GM19043 (cell line): ENCODE measurements around the gene ASB16.

Source experiments
- ATAC-seq: cut with Tn5 transposase; IDR thresholded peaks from one replicate; pipeline ENCODE4 v1.9.1; 2021; ENCODE audit warnings: low read depth; ENCODE audit not compliant: unreplicated experiment

The ASB16 gene

DNA sequence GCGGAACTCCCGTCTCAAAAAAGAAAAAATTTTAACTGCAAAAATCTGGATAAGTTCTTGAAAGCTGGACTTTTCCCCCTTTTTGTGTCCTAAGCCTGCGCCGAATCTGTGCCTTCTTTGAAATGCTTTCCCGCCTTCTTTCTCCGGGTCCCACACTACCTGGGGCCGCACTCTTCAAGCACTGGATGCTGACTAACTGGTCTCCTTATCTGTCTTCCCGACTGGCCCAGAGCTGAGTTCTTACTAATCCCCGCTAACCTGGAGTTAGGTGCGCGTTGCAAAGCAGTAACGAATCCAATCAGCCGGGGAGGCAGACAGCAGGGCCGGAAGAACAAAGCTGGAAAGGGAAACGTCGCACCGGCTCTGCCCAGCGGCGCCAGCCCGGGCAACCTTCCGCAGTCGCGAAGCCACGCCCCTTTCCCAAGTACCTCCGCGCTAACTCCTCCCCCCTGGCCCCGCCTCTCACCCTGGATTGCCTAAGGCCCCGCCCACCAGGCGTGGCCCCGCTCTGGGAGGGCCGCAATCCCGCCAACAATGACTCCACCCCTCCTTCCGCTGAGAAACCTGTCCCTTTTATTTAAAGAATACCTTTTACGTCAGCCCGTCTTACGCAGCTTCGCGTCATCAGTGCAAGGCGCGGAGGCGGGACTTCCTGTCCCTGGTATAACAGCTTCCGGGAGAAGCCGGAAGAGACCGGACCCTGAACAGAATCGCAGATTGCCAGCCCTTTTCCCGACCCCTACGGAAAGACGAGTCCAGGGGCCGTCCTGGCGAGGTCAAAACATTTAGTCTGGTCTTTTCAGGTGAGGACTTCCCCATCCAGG, 16.0 kb downstream of the ASB16 start, which contains the start of gene TMUB2:
TSS of gene TMUB2 (plus strand) at position 666 of the 824 bp plus-strand sequence. CDS start 737 bp downstream, outside the sequence.
- peak; percentile 80 for ATAC-seq

DNA sequence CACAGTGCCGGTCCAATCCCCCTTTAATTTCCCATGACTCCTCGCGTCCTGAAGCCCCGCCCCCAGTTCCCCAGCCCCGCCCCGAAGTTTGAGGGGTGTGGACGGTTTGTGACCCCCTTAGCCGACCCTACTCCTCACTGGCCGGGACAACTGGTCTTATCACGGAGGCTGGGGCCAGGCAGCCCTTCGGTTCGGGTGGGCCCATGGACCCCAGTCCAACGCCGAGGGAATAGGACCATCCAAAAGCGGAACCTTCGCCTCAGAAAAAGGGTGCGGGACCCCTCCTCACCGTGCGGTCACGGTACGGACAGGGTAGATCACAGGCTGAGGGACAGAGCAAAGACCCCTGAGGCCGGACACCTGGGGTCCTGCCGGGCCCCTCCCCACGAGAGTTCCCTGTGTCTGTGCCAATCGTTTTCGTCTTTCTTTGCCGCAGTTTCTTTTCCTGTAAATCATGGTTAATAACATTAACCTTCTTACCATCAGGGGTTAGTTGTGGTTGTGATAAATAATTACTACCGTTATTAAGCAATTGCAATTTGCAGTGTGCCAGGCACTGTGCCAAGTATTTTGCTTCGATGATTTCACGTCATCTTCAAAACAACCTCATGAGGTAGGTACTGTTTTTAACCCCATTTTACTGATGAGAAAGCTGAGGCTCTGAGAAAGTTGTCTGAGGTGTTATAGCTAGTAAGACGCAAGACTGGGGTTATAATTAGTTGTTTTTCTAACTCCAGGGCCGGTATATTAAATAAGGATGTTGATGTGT, 16.8 kb downstream of the ASB16 start:
- peak; percentile 29 for ATAC-seq

DNA sequence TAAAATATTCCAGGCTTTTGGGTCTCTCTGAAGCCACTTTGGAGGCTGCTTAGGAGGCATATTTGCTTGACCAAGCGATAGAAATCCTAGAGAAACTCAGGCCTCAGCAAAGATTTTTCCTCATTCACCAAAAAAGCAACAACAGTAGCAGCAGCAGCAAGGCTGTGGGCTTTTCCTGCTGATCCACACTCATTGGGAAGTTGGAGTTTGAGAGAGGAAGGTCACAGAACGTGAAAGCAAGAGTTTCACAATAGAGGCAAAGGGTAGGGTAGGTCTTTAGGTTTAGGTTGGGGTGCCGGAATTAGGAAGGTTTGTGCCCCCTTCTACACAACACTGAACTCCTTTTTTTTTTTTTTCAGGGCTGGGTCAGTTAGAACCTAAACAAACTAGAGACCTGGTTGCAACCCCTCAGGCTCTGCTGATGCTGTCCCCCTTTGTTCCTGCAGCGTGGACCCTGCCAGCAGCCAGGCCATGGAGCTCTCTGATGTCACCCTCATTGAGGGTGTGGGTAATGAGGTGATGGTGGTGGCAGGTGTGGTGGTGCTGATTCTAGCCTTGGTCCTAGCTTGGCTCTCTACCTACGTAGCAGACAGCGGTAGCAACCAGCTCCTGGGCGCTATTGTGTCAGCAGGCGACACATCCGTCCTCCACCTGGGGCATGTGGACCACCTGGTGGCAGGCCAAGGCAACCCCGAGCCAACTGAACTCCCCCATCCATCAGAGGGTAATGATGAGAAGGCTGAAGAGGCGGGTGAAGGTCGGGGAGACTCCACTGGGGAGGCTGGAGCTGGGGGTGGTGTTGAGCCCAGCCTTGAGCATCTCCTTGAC, 18.3 kb downstream of the ASB16 start:
- ATAC-seq = no peak

DNA sequence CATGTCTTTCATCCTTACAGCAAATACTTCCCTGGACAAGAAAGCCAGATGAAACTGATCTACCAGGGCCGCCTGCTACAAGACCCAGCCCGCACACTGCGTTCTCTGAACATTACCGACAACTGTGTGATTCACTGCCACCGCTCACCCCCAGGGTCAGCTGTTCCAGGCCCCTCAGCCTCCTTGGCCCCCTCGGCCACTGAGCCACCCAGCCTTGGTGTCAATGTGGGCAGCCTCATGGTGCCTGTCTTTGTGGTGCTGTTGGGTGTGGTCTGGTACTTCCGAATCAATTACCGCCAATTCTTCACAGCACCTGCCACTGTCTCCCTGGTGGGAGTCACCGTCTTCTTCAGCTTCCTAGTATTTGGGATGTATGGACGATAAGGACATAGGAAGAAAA, 20.0 kb downstream of the ASB16 start:
- no peak for ATAC-seq

DNA sequence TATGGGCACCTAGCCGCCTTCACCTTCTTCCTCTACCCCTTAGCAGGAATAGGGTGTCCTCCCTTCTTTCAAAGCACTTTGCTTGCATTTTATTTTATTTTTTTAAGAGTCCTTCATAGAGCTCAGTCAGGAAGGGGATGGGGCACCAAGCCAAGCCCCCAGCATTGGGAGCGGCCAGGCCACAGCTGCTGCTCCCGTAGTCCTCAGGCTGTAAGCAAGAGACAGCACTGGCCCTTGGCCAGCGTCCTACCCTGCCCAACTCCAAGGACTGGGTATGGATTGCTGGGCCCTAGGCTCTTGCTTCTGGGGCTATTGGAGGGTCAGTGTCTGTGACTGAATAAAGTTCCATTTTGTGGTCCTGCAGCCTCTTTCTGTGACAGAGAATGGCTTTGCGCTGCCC, 20.9 kb downstream of the ASB16 start:
- no peak for ATAC-seq

DNA sequence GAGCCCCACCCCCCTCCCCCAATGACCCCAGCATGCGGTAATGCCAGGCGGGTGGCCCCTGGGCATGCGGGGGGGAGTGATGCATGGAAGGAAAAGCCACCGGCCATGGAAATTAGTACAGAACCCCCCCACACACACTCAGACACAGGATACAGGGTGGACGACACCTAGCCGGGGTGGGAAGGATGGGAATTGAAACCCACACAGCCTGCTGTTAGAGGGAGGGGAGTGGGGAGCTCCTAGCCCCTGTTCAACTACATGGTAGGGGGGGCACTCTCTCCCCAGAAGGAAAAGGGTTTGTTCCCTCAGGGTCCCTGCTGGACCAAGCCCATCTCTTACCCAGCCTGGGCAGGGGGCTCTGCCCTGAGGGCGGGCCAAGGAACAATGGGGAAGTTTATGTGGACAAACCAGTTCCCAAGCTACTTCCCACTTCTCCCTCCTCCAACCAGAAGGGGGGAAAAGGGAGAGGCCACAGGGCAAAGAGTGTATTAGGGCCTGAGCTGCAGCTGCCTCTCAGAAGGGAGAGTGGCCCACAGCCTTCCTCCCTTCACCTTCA, 21.5 kb downstream of the ASB16 start:
- no peak for ATAC-seq

DNA sequence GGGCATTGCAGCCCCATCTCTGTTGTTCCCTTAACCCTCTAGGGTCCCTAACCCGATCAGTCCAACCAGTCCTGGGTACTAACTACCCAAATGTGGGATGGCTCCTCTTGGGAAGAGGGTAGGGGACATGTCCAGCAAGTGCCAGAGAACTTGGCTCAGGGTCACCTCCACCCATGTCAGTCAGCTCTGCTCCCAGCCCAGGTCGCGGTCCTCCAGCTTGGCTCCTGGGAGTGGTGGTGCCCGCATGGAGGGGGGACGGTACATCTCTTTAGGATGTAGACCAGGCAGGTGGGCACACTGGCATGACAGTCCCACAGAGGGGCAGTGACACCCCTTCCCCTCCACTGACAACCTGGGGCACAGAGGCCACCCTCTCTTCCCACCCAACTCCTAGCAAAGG, 22.2 kb downstream of the ASB16 start:
- no peak for ATAC-seq

DNA sequence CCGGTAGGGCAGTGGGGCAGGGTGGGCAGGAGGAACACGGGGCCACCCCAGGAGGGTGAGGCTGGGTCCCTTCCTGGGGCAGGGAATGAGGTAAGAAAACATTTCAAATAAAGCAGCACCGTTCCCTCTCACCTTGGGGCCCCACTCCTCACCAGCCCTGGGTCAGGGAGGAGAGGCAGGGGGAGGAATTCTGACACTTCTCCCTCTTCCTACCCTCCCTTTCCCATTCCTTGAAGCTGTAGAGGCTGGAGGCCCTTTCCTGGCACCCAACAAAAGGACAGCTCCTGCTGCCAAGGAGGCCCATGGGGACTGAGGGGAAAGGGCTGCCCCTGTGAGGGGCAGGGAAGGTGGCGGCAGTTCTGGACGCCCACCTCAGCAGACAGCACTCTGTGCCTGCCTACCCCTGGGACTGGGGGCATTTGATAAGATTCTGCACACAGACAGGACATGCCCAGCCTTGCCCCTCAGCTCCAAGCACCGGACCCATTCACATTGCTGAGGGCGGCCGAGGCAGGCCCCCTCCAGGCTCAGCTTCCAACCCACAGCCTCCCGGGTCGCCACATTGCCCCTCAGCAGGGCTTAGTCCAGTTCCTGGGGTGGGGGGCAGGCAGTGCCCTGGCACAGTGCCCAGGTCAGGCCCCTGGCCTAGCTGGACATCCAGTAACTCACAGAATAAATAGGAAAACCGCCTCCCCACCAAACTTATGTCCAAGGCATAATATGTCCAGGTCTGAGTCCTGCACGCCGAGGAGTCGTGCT, 23.0 kb downstream of the ASB16 start:
- no peak for ATAC-seq

DNA sequence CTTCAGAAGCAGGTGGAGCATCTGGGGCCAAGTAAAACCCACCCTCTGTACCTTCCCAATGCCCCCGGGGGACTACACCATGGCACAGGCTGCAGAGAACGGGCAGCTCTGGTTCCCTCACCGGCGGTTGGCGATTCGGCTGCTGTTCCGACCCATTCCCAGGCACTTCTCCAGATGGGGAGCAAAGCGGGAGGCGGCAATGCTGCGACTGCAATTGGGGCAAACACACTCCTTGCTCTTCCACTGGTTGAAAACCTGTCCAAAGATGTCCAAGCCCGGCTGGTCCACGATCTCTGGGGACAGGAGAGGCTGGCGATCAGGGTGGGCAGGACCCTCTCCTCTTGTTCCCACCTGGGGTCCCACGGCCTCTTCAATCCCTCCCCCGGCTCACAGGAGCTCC, 26.6 kb downstream of the ASB16 start:
- ATAC-seq = no peak

DNA sequence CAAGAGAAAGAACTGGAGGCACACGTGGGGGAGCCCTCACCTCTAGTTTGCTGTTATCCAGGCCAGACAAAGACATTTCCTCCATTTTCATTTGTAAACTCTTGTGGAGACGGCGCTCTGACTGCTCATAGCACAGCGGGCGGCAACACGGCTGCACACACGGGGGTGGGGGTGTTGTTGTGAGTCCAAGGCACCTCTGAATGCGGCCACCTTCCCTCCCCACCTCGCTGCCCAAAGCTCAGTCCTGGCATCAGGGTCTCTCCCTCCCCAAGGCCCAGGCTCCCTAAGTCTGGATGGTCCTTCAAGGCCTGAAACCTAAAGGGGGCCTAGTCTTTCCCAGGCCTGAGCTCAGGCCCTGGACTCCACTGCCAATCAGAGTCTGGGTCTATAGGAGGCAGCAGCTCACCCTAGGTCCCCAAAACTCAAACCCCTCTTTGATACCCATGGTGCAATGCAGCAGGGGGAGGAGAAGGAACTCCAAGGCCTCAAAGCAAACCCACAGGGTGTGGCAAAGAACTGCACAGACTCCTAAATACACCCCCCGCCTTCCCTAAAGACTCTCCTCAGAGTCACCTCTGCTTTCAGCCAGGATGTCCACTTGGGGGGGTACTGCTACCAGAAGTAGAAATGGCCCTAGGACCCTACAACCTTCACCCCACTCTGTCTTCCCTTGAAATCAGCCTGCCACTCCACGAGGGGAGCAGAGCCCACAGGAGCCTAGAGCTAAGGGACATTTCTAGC, 27.6 kb downstream of the ASB16 start:
- no peak for ATAC-seq

DNA sequence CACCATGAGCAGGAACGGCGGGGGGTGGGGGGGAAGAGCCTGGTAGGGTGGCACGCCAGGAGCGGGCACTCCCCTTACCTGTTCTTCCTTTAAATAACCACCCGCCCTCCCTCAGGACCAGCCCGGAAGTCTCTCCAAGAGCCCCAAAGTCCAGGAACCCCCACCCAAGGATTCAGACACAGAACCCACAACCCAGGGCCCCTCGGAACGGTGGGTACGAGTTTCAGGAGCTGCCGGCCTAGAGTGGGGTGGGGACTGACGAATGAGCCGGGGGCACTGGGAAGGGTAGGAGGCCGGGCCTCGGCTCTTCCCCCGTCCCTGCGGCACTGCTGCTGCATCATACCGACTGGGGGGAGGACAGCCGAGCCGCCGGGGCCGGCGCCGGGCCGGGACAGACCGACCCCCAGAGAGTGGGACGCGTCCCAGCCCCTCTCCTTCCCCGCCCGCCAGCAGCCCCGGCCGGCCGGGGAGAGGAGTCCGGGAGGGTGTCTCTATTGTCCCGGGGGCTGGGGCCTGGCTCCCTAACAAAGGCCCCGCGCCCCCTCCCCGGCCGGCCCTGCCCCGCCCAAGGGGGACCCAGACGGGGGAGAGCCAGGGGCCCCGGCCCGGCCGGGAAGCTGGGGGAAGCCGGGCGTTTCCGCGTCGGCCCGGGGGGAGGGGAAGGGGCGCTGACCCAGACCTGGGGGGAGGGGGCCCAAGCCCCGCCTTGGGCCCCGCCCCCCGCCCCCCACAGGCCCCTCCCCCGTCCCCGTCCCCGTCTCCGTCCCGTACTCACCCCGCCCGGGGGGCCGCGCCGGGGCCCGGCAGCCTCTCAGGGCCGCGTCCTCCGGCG, 28.4 kb downstream of the ASB16 start:
- peak; percentile 2 for ATAC-seq

DNA sequence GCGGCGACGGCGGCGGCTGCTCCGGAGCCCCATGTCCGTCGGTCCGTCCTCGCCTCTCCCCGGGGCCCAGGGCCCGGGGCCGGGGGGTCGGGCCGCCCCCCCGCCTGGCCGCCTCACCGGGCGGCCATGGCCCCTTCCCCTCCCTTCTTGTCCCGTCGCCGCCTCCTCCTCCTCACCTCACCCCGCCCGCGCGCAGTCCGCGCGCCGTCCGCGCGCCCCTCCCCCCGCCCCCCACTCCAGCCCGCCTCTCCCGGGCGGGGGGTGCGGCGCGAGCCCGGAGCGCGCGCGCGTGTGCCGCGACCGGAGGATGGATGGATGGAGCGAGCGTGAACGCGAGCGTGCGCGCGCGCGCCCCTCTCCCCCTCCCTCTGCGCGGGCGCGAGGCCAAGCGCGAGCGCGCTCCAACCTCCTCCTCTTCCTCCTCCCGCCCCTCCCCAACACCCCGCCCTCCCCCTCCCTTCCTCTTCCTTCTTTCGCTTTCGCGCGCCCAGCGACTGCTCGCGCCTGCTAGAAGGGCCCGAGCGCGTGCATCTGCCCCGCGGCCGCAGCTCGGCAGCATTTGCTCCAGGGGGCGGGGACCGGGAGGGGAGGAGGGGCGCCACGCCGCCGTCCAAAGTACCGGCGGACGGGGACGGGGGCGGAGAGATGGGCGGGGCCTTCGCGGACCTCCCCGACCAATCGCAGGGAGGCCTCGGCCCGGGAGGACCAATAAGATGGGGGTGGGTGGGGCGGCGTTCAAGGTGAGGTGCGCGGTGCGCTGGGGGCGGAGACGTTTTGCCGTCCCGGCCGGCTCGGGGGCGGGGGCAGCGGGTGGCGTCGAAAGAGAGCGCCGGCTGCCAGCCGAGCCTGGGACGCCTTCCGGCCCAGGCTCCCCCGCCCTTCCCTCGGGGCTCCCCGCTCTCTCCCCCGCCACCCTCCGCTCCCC, 29.3 kb downstream of the ASB16 start, which contains the start of gene ATXN7L3:
TSS of gene ATXN7L3 (minus strand) at position 332 of the 925 bp plus-strand sequence. CDS start 1,814 bp downstream, outside the sequence.
- peak; percentile 62 for ATAC-seq

DNA sequence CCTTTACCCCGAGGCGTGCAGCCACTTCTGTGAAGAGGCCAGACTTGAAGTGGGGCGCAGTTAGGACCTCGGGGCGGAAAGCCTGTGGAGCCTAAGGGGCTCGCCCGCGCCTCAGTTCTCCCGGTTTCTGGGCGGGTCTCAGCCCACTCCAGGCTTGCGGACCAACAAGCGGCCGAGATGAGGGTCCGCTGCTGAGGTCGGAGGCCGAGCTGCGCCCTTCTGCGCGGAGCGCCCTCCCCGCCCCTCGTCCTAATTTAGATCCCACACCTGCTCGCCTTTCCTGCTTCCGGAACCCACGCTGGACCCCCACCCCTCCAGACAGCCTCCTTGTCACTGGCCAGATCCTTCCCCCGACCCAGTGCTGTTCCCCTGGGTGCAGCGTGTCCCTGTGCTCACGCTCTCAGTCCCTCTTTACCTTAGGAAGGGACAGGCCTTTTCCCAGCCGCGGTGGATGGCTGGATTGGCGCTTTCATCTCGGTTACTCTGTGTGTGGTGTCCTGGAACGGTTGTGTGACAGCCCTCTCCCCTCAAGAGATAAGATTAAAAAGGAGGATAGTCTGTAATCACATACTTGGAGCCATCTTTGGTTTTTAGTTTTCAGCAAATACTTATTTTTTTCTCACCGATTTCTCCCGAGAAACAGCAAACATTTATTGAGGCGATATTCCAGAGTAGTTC, 30.1 kb downstream of the ASB16 start:
- no peak for ATAC-seq

DNA sequence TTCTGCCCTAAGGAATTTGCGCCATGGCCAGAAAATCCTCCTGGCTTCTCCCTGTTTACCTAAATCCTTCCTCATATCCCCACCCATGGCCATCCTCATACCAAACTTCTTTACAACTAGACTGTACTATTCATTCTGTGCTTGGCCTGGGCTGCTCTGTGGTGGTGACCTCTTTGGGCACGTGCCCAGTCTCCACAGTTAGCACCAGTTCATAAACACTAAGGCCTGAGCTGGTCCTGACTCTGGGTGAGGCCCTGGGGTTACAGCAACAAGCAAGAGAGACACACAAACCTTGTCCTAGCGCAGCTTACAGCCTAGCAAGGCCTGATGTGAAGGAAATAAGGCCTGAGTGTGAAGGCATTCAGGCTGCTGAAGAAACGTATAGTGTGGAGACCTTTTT, 32.3 kb downstream of the ASB16 start:
- ATAC-seq = no peak

DNA sequence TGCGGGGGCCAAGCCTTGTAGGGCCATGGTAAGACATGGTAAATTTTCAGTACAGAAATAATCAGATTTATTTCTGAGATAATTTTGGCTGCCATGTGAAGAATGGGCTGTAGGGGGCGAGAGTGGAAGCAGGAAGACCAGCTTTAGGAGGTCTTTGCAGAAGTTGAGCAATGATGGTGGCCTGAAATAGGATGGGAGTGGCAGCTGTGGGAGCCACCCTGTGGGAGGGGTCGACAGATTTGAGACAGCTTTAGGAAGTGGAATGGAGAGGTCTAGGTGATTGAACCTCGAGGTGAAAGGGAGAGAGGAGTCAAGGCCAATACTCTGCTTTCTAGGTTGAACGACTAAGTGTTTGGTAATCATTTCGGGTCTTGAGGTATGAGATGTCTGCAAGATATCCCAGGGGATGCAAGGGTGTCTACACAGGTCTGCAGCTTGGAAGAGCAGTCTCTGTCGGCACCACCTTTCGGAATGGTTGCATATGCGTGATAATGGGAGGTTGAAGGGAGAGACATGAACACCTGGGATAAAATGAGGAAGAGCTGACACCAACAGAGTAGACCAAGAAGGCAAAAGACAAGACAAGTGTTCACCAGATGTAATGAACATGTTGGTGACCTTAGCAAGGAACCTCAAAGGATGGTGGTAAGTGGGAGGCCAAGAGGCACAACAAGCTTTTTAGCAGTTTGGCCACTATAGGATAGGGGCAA, 33.4 kb downstream of the ASB16 start:
- ATAC-seq = no peak

DNA sequence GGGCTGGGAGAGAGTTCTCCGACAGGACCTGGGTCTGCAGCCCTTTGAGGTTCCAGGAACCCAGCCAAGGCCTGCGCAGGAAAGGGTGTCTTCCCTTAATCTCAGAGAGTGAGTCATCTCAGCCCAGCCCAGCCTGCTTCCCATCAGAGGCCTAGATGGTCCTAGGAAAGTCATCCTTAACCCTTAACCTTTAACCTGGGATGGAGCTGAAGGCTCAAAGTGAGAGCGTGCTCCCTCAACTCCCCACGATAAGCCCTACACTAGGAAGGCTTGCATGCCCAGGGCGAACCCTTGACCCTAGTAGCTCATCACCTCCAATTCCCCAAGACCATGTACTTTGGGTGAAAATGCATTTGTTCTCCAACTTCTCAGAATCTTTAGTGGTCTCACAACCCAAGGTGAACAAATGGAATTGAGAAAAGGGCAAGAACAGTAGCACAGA, 34.0 kb downstream of the ASB16 start:
- ATAC-seq = no peak
